HG03064 (cell line): Measurements from ENCODE around the gene ITGB4.
"Not testable (repeated sequence)": the region's sequence is repeated elsewhere in the genome, so short reads cannot be mapped to it uniquely, and the experiment has no call there.

Source experiments
- ATAC-seq: cut with Tn5 transposase; IDR thresholded peaks from one replicate; pipeline ENCODE4 v1.9.1; 2021; ENCODE audit warnings: low read depth; ENCODE audit not compliant: unreplicated experiment

The ITGB4 gene

DNA sequence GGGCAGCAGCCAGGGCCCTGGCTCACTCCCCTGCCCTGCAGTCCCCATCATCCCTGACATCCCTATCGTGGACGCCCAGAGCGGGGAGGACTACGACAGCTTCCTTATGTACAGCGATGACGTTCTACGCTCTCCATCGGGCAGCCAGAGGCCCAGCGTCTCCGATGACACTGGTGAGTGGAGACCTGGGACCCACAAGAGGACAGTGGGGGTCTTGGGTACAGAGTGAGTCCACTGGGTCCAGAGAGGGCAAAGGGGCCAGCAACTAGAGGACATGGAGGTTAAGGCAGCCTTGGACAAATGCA, 31.1 kb downstream of the ITGB4 start:
- no peak for ATAC-seq

- no peak for ATAC-seq
Observed at GRCh38 chr17:75752802-75753513, 31.7 kb downstream of the ITGB4 start.

DNA sequence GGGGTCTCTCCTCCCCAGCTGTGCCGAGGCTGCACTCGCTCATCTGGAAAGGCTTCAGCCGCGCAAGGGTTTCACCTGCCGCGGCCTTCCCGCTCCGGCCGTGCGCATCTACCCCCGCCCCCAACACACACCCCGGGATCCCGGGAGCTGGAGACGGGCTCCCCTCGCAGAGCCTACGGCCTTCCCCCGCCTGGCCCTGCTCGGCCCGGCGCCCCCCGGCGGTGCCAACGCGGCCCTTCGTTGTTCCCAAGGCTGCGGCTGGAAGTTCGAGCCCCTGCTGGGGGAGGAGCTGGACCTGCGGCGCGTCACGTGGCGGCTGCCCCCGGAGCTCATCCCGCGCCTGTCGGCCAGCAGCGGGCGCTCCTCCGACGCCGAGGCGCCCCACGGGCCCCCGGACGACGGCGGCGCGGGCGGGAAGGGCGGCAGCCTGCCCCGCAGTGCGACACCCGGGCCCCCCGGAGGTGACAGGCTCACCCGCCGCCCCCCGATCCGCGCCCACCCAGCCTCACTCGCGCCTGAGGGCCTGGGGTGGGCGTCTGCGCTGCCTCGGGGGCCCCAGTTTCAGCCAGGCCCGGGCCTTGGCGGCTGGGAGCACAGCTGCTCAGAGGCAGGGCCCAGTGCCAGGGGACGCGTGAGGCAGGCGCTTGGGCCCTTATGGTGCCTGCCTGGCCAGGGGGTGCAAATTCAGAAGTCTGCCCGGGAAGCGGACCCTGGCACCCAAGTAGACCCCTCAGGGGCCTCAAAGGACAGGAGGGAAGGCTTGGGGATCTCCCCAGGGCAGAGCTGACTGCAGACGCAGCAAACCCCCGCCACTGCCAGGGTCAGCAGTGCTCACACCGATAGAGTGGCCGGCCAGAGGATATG, 32.5 kb downstream of the ITGB4 start:
- no peak for ATAC-seq

- ATAC-seq, result no peak
Observed at GRCh38 chr17:75754378-75755204, 33.3 kb downstream of the ITGB4 start.

DNA sequence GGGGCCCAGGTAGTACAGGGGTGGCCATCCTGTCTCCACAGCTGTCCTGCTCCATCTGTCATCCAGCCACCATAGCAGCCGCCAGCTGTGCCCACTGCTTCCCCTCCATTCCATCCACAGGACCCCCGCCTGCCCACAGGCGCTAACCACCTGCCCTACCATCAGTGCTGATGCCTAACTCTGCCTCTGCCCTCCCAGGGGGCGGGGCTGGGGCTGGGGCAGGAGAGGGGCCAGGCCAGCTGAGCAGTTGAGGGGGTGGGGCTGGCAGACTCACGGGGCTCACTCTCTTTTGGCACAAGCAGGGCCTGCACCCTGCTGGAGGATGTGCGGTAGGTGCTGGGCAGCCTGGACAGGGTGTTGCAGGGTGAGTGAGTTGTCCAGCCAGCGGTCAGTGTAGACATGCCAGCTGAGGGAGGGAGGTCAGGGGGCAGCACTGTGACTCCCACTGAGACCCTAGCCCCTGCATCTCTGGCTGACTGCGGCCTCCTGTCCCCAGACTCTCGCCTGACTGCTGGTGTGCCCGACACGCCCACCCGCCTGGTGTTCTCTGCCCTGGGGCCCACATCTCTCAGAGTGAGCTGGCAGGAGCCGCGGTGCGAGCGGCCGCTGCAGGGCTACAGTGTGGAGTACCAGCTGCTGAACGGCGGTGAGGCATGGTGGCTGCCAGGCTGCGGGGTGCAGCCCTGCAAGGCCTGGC, 34.1 kb downstream of the ITGB4 start:
- ATAC-seq, result no peak

- ATAC-seq, result no peak
Observed at GRCh38 chr17:75755990-75756389, 34.7 kb downstream of the ITGB4 start.

- no peak for ATAC-seq
Observed at GRCh38 chr17:75756451-75757085, 35.3 kb downstream of the ITGB4 start.

GRCh38 chr17:75757086-75757681, 35.9 kb downstream of the ITGB4 start:
- no peak for ATAC-seq

GRCh38 chr17:75758131-75758905, 37.1 kb downstream of the ITGB4 start:
- ATAC-seq, result no peak

DNA sequence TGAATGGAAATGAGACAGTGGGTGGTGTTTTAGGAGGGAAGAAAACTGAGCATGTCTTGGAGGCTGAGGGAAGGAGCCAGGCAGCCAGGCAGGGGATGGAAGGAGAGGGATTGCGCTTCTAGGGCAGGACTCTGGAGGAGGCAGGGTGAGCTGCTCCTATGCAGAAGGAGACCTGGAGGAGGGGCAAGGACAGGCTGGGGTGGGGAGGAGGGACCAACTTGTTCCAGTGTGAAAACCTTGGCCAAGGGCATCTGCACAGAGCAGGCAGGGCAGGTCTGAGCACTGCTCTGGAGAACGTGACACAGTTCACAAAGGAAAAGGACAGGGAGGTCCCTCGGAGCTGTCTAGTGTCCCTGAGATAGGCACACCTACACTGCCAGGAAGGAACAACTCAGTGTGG, 38.2 kb downstream of the ITGB4 start:
- ATAC-seq, result no peak

- not testable (repeated sequence) for ATAC-seq
Observed at GRCh38 chr17:75759978-75760640, 38.9 kb downstream of the ITGB4 start.

DNA sequence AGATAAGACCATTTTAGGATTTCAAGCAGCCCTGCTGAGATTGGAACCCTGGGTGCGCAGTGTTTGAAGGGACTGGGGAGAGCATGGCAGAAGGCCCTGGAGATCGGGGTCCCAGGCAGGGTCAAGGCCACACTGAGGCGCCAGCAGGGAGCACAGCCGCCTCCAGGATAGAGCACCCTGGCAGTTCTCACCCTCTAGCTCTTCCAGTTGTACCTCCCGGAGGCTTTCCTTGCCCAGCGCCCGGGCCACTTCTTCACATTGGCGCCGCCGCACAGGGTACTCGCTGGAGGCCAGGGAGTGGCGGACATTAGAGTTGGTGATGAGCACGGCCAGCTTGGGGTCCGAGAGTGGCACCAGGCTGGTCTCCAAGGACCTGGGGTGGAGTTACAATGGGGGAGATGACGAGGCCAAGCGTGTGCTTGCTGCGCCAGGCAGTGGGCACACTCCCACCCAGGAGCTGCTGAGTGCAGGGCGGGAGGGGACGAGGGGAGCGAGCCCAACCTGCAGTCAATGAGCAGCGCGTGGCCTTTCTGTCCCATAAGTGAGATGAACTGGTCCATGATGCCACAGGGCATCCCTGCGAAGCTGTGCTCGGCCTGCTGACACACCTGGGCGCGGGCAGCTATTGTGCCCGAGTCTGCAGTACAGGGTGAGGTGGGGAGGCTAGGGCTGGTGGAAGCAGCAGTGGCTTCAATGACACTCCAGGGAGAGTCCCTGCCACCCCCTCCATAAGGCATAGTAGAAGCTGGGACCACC, 41.4 kb downstream of the ITGB4 start:
- ATAC-seq, result no peak

GRCh38 chr17:75763269-75763607, 42.0 kb downstream of the ITGB4 start:
- ATAC-seq, result no peak

- no peak for ATAC-seq
Observed at GRCh38 chr17:75763613-75764416, 42.6 kb downstream of the ITGB4 start.

DNA sequence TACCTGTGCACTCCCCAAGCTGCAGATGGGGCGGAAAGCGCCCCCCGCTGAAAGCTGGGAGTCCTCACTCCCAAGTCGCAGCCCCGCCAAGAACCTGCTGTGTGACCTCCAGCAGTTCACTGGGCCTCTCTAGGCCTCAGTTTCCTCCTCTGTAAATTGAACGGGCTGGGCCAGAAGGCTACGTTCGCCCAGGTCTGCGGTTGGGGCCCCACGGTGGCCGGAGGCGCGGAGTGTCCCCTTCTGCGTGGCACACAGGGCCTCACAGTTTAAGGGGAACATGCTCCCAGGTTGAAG, 43.1 kb downstream of the ITGB4 start:
- ATAC-seq, result no peak

GRCh38 chr17:75764711-75765421, 43.6 kb downstream of the ITGB4 start, which contains the start of gene GALK1:
Gene GALK1, minus strand, starts transcription at chr17:75765192. Its CDS starts 56 bp downstream, at chr17:75765136.
- peak; percentile 57 for ATAC-seq

- no peak for ATAC-seq
Observed at GRCh38 chr17:75765981-75766380, 44.7 kb downstream of the ITGB4 start.
